KMS-11 (cell line): Measurements from ENCODE around the gene KCND3.

Experiments used
- H2AFZ ChIP-seq: fragments of 200-600 bp; sonication (generic); 2 replicates; pipeline ENCODE4 v1.6.1; 2016; ENCODE audit warnings: antibody characterized with exemption, mixed run types, low read depth
- H3K27ac ChIP-seq: fragments of 200-600 bp; sonication (generic); 2 replicates; pipeline ENCODE4 v1.6.1; 2016; ENCODE audit warnings: mild to moderate bottlenecking, mixed run types
- H3K27me3 ChIP-seq: fragments of 200-600 bp; sonication (generic); 2 replicates; pipeline ENCODE4 v1.6.1; 2017; ENCODE audit warnings: mild to moderate bottlenecking, low read depth, mixed run types, moderate library complexity; ENCODE audit not compliant: insufficient read depth
- H3K36me3 ChIP-seq: fragments of 200-600 bp; sonication (generic); 2 replicates; pipeline ENCODE4 v1.6.1; 2017; ENCODE audit warnings: mild to moderate bottlenecking, mixed run types; ENCODE audit not compliant: insufficient read depth
- H3K4me1 ChIP-seq: fragments of 200-600 bp; sonication (generic); 2 replicates; pipeline ENCODE4 v1.6.1; 2016; ENCODE audit warnings: mild to moderate bottlenecking, low read depth, mixed run types; ENCODE audit not compliant: poor library complexity, severe bottlenecking
- H3K4me2 ChIP-seq: fragments of 200-600 bp; sonication (generic); 2 replicates; pipeline ENCODE4 v1.7.0; 2016; ENCODE audit warnings: mild to moderate bottlenecking, mixed run types
- H3K4me3 ChIP-seq: fragments of 200-600 bp; sonication (generic); IDR thresholded peaks from 2 replicates; pipeline ENCODE4 v1.6.1; 2017; ENCODE audit warnings: low read depth, low read length, mixed read lengths; ENCODE audit not compliant: insufficient read depth
- H3K79me2 ChIP-seq: fragments of 200-600 bp; sonication (generic); 2 replicates; pipeline ENCODE4 v1.6.1; 2016; ENCODE audit warnings: low read depth, mixed run types; ENCODE audit not compliant: insufficient read depth
- H3K9ac ChIP-seq: fragments of 200-600 bp; sonication (generic); 2 replicates; pipeline ENCODE4 v1.6.1; 2016; ENCODE audit warnings: mild to moderate bottlenecking, mixed run types
- H4K20me1 ChIP-seq: fragments of 200-600 bp; sonication (generic); 2 replicates; pipeline ENCODE4 v1.6.1; 2016; ENCODE audit warnings: mild to moderate bottlenecking, mixed run types; ENCODE audit not compliant: insufficient read depth
- CTCF ChIP-seq: fragments of 200-600 bp; sonication (generic); conservative IDR thresholded peaks from 2 replicates; pipeline ENCODE4 v1.6.1; 2017; ENCODE audit warnings: low read depth, mild to moderate bottlenecking, antibody characterized with exemption, low read length, moderate library complexity, mixed read lengths

KCND3 gene

GRCh38 chr1:111952125-111952657 is 37.3 kb downstream of the KCND3 start:
- Histone ChIP-seq H3K4me3 (no peak overlapping the region), H2AFZ (no peak overlapping the region), H3K27me3 (no peaks in the 10 kb centered on the region), H3K27ac (no peak overlapping the region), H4K20me1 (no peaks in the 10 kb centered on the region), H3K4me1 (no peaks in the 10 kb centered on the region), H3K36me3 (no peaks in the 10 kb centered on the region), H3K4me2 (no peak overlapping the region), H3K79me2 (no peaks in the 10 kb centered on the region), H3K9ac (no peak overlapping the region)
- TF ChIP-seq CTCF, result no peak

GRCh38 chr1:111948209-111949171 is 41.0 kb downstream of the KCND3 start:
- H3K4me1 ChIP-seq, result no peaks in the 10 kb centered on the region
- no peak overlapping the region for H3K4me3 ChIP-seq
- H3K4me2 ChIP-seq, result no peak overlapping the region
- no peaks in the 10 kb centered on the region for H3K36me3 ChIP-seq
- H3K9ac ChIP-seq, result no peak overlapping the region
- no peaks in the 10 kb centered on the region for H3K27me3 ChIP-seq
- no peaks in the 10 kb centered on the region for H3K79me2 ChIP-seq
- no peak for TF ChIP-seq CTCF
- H2AFZ ChIP-seq, result no peak overlapping the region
- no peak overlapping the region for H3K27ac ChIP-seq
- H4K20me1 ChIP-seq, result no peaks in the 10 kb centered on the region

DNA sequence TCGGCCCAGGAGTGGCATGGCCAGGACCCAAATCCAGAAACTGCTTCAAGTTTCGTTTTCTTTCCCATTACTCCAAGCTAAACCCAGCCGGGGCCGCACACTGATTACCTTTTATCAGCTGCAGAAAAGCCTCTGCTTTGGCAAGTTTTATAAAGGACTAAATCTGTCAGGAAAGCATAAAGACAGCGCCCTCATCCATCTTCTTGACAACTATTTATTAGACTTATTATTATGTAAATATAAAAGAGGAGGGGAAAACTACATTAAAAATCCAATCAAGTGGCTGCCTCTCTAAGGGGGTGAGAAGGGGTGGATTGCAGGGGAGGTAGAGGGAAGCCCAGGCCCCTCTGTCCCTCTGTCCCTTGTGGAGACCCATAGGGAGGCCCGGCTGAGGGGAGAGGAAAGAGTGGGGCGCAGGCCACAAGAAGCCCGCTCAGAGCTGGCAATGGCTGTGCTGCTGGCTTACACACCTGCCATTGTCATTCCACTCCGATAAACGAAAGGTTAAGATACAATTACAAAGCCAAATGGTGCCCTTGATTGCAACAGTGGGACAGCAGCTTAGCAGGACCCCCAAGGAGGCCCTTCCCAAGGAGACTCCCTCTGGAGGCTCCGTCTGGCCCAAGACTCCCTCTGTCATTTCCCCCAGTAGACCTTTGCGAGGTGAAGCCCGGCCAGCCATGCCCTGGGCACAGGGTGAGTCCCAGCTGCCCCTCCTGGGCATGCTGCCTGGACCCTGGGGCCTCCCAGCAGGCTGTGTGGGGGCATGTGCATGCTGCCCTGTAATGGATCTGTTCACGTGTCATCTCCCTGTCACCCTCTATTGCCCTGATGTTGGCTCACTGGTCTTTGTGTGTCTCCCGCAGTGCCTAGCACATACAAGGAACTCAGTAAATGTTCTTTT is 45.4 kb downstream of the KCND3 start:
- Histone ChIP-seq H3K4me2 (no peak overlapping the region), H3K4me1 (no peaks in the 10 kb centered on the region), H4K20me1 (no peaks in the 10 kb centered on the region), H2AFZ (no peak overlapping the region), H3K27ac (no peak overlapping the region), H3K27me3 (no peaks in the 10 kb centered on the region), H3K4me3 (no peak overlapping the region), H3K36me3 (no peaks in the 10 kb centered on the region), H3K9ac (no peak overlapping the region), H3K79me2 (no peaks in the 10 kb centered on the region)
- no peak for TF ChIP-seq CTCF

DNA sequence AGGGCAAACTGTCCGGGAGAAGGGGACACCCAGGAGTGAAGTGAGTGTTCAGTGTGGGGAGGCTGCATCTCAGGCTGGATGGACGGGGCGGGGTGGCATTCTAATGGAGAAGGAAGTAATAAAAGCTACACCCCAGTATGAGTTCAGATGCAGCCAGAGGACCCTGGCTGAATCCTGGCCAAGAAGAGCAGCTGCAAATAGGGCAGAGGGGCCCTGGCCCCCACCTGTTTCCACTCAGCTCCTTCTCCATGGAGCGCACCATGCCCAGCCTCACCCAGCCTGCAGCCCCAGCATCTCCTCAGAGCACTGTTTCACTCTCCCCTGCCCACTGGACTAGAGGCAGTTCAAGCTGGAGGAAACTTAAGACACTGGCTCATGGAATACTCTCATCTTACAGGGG is 46.4 kb downstream of the KCND3 start:
- Histone ChIP-seq H3K4me3 (no peak overlapping the region), H4K20me1 (no peaks in the 10 kb centered on the region), H3K4me2 (no peak overlapping the region), H3K79me2 (no peaks in the 10 kb centered on the region), H3K27me3 (no peaks in the 10 kb centered on the region), H3K36me3 (no peaks in the 10 kb centered on the region), H3K27ac (no peak overlapping the region), H3K4me1 (no peaks in the 10 kb centered on the region), H2AFZ (no peak overlapping the region), H3K9ac (no peak overlapping the region)
- no peak for TF ChIP-seq CTCF
